ENCODE results near the gene SLC36A3. TPM values are rescaled to one million over a fixed set of nuclear protein-coding genes. Genes with fewer than 3 reads are reported as not detected.

Gene SLC36A3
- total and polyA plus RNA-seq, 2 donors (not counting 1 experiment from before 2014, with no cell fraction given), result not detected

DNA sequence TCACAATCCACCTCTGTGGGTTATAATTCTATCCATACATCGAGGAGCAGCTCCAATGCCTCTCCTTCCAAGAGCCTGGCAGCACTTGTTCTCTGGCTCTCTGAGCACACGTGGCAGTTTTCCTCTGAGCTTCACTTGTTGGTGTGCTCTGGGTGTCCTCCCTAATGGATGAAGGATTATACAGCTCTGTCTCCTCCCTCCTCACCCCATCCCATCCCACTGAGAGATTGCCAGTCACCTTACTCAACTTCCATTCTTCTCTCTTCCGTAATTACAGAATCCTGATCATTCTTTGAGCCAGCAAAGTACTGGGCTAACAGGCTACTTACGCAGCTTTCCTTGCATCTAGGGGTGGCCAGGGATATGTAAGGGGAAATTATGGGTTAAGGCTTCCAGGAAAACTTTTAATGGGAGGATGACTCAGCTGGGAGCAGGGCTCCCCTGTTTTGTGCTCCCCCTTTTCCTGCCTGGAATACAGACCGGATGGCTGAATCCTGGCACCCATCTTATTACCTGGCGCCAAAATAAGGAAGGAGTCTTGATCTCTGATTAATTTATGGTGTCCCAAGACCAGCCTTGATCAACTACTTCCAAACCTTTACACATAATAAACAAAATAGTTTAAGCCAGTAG lies 73.4 kb downstream of the SLC36A3 start:
- H3K79me2 ChIP-seq (ENCODE audit: control insufficient read depth, insufficient read depth, low read length), result peaks cover 4% of the 10 kb centered on the region
- Mint-ChIP-seq H3K27me3 (no peaks in the 10 kb centered on the region), H3K9me3 (ENCODE audit: insufficient read depth) (no peaks in the 10 kb centered on the region), H3K27ac (peak overlapping the region; percentile 29), H3K4me3 (no peak overlapping the region), H3K4me1 (peaks cover 61% of the 10 kb centered on the region)
- H3K9ac ChIP-seq (ENCODE audit: low read length), result no peak overlapping the region
- no peaks in the 10 kb centered on the region for H3K36me3 ChIP-seq (replicated peaks in 1 of 2; ENCODE audit: control extremely low read depth in 1 of 2, control insufficient read depth in 1 of 2, extremely low read depth in 1 of 2, insufficient read depth in 2 of 2, low read length in 1 of 2)
- no peak for TF ChIP-seq EZH2 (IDR thresholded peaks at IDR 0.05; ENCODE audit: borderline replicate concordance, insufficient read depth, low read depth, low read length, poor library complexity, severe bottlenecking)
- TF ChIP-seq, protein P1, sequence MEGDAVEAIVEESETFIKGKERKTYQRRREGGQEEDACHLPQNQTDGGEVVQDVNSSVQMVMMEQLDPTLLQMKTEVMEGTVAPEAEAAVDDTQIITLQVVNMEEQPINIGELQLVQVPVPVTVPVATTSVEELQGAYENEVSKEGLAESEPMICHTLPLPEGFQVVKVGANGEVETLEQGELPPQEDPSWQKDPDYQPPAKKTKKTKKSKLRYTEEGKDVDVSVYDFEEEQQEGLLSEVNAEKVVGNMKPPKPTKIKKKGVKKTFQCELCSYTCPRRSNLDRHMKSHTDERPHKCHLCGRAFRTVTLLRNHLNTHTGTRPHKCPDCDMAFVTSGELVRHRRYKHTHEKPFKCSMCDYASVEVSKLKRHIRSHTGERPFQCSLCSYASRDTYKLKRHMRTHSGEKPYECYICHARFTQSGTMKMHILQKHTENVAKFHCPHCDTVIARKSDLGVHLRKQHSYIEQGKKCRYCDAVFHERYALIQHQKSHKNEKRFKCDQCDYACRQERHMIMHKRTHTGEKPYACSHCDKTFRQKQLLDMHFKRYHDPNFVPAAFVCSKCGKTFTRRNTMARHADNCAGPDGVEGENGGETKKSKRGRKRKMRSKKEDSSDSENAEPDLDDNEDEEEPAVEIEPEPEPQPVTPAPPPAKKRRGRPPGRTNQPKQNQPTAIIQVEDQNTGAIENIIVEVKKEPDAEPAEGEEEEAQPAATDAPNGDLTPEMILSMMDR (IDR thresholded peaks at IDR 0.05), result no peak
- CTCF ChIA-PET, result interaction anchor here (1.1 to 22.9 kb wide), 5 partner anchors 7 to 178 kb away, joined by 5 to 299 read pairs (median 20); partner anchors contain the start of gene CCDC69
- H3K27me3 ChIP-seq (replicated peaks in 1 of 4; ENCODE audit: control extremely low read depth in 1 of 4, control insufficient read depth in 3 of 4, insufficient read depth in 4 of 4, low read length in 3 of 4), result no peaks in the 10 kb centered on the region
- POLR2A ChIA-PET, result interaction anchor here (0.7 to 1.2 kb wide), 2 partner anchors 17 to 88 kb away, joined by 3 read pairs; no protein-coding TSS in a partner anchor
- no peak for DNase-seq
- no peak overlapping the region for H3K27ac ChIP-seq (ENCODE audit: low read length in 2 of 2)
- H2AFZ ChIP-seq (ENCODE audit: insufficient read depth, low read depth, low read length, poor library complexity, severe bottlenecking), result no peak overlapping the region
- no peaks in the 10 kb centered on the region for H4K20me1 ChIP-seq (ENCODE audit: control insufficient read depth, insufficient read depth, low read length, poor library complexity, severe bottlenecking)
- no peak for ATAC-seq (ENCODE audit: low read depth)
- intact Hi-C loops (cut with micrococcal nuclease), result no loop called here
- H3K4me2 ChIP-seq (replicated peaks; ENCODE audit: low read depth, low read length, poor library complexity, severe bottlenecking), result no peak overlapping the region
- H3K9me3 ChIP-seq (ENCODE audit: control extremely low read depth in 1 of 3, control insufficient read depth in 2 of 3, insufficient read depth in 1 of 3, low read length in 2 of 3), result no peaks in the 10 kb centered on the region
- H3K4me3 ChIP-seq (ENCODE audit: control extremely low read depth in 1 of 5, extremely low read depth in 1 of 5, insufficient read depth in 1 of 5, low read depth in 2 of 5, low read length in 4 of 5), result no peak overlapping the region
- 94% methylated on average over 2 of the region's 6 CpGs for WGBS (ENCODE audit: insufficient coverage)
- H3K4me1 ChIP-seq (ENCODE audit: control insufficient read depth in 2 of 2, insufficient read depth in 2 of 2, low read length in 2 of 2), result peaks cover 52 to 54% of the 10 kb centered on the region in 2 donors

DNA sequence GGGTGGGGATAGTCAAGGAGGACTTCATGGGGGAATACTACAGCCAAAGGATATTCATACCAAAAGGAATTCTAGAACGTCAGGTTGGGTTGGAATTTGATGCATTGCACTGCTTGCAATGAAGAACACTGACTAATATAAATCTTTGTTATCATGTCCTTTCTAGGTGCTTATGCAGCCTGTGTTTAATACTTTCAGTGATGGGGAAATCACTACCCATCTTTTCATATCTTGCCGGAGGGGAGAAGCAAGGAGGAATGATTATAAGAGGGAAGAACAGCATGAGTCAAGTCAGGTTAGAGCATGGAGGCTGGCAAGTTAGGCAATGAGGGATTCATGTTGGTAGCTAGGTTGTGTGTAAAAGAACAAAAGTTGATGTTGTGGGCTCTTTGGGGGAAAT lies 74.6 kb downstream of the SLC36A3 start:
- DNase-seq, result no peak
- no peak overlapping the region for H3K4me3 ChIP-seq (ENCODE audit: control extremely low read depth in 1 of 5, extremely low read depth in 1 of 5, insufficient read depth in 1 of 5, low read depth in 2 of 5, low read length in 4 of 5)
- ATAC-seq (ENCODE audit: low read depth), result no peak
- Mint-ChIP-seq H3K9me3 (ENCODE audit: insufficient read depth) (no peaks in the 10 kb centered on the region), H3K4me3 (no peak overlapping the region), H3K4me1 (peaks cover 58% of the 10 kb centered on the region), H3K27me3 (no peaks in the 10 kb centered on the region), H3K27ac (peak overlapping the region; percentile 8)
- peaks cover 51 to 52% of the 10 kb centered on the region in 2 donors for H3K4me1 ChIP-seq (ENCODE audit: control insufficient read depth in 2 of 2, insufficient read depth in 2 of 2, low read length in 2 of 2)
- no peak for TF ChIP-seq EZH2 (IDR thresholded peaks at IDR 0.05; ENCODE audit: borderline replicate concordance, insufficient read depth, low read depth, low read length, poor library complexity, severe bottlenecking)
- TF ChIP-seq, protein P1 (IDR thresholded peaks at IDR 0.05), result no peak
- no CpG with 5 or more reads among the region's 2 CpGs for WGBS (ENCODE audit: insufficient coverage)
- no peaks in the 10 kb centered on the region for H3K36me3 ChIP-seq (replicated peaks in 1 of 2; ENCODE audit: control extremely low read depth in 1 of 2, control insufficient read depth in 1 of 2, extremely low read depth in 1 of 2, insufficient read depth in 2 of 2, low read length in 1 of 2)
- no peak overlapping the region for H2AFZ ChIP-seq (ENCODE audit: insufficient read depth, low read depth, low read length, poor library complexity, severe bottlenecking)
- intact Hi-C loops (cut with micrococcal nuclease), result loop anchor here (10.0 kb wide), 1 partner anchor 744 kb away; no protein-coding TSS in a partner anchor
- H3K4me2 ChIP-seq (replicated peaks; ENCODE audit: low read depth, low read length, poor library complexity, severe bottlenecking), result no peak overlapping the region
- no peaks in the 10 kb centered on the region for H4K20me1 ChIP-seq (ENCODE audit: control insufficient read depth, insufficient read depth, low read length, poor library complexity, severe bottlenecking)
- H3K27ac ChIP-seq (ENCODE audit: low read length in 2 of 2), result no peak overlapping the region
- CTCF ChIA-PET, result interaction anchor here (1.1 to 22.9 kb wide), 6 partner anchors 8 to 114 kb away, joined by 4 to 299 read pairs (median 8); no protein-coding TSS in a partner anchor
- H3K9ac ChIP-seq (ENCODE audit: low read length), result no peak overlapping the region
- H3K79me2 ChIP-seq (ENCODE audit: control insufficient read depth, insufficient read depth, low read length), result peaks cover 10% of the 10 kb centered on the region
- peaks cover 0 to 4% (median 0%) of the 10 kb centered on the region in 3 donors for H3K9me3 ChIP-seq (ENCODE audit: control extremely low read depth in 1 of 3, control insufficient read depth in 2 of 3, insufficient read depth in 1 of 3, low read length in 2 of 3)
- no peaks in the 10 kb centered on the region for H3K27me3 ChIP-seq (replicated peaks in 1 of 4; ENCODE audit: control extremely low read depth in 1 of 4, control insufficient read depth in 3 of 4, insufficient read depth in 4 of 4, low read length in 3 of 4)
- POLR2A ChIA-PET, result interaction anchor here (1.2 to 1.6 kb wide), 2 partner anchors 9 to 87 kb away, joined by 3 to 4 read pairs; no protein-coding TSS in a partner anchor
